Peyer's patch (tissue), 4 donors: ENCODE results near the gene CALY.

ENCODE experiments used
- CTCF ChIP-seq, 6 experiments: fragments of 450-650 bp in 4 of 6; fragments of 200-600 bp in 2 of 6; sonication (generic) in 1 of 6; IDR thresholded peaks; one replicate each; pipeline ENCODE4 v1.5.1; 2017 to 2019; ENCODE audit warnings: antibody characterized with exemption in 6 of 6, mild to moderate bottlenecking in 3 of 6, moderate library complexity in 1 of 6
- POLR2A ChIP-seq, 2 donors: fragments of 450-650 bp; IDR thresholded peaks; one replicate each; pipeline ENCODE4 v1.5.1; 2017; ENCODE audit warnings: antibody characterized with exemption in 2 of 2, mild to moderate bottlenecking in 2 of 2, moderate library complexity in 2 of 2

- TF ChIP-seq CTCF (IDR thresholded peaks at IDR 0.05) (no peak), POLR2A (IDR thresholded peaks at IDR 0.05) (no peak)
Measured at GRCh38 chr10:133337370-133337725, 652 bp upstream of the CALY start.
